Right lobe of liver (tissue), 4 donors: ENCODE measurements around the gene HSCB.

Source experiments
- CTCF ChIP-seq, 4 donors: fragments of 200-600 bp in 3 of 4; fragments of 450-650 bp in 1 of 4; IDR thresholded peaks; one replicate each; pipeline versions ENCODE4 v1.5.1 to v1.8.0; 2016 to 2022; ENCODE audit warnings: antibody characterized with exemption in 4 of 4, mild to moderate bottlenecking in 2 of 4
- POLR2A ChIP-seq: fragments of 450-650 bp; IDR thresholded peaks from one replicate; pipeline ENCODE4 v1.6.1; 2017; ENCODE audit warnings: antibody characterized with exemption, mild to moderate bottlenecking
- donor health status: DM: no; HTN: no; CAD: no.
- donor health status: DM: no; HTN: no; CAD: no.
- donor health status: DM: no; HTN: yes; CAD: no.

GRCh38 chr22:28772633-28773460, 31.0 kb downstream of the HSCB start, which contains the start of gene CCDC117:
- TF ChIP-seq POLR2A, result peak; percentile 82
- peak in 3 of 4 donors; percentile 8 to 54 (median 52) for TF ChIP-seq CTCF (IDR thresholded peaks at IDR 0.05)
